Calu3 (cell line): Measurements from ENCODE around the gene FUZ. TPM values are rescaled to one million over a fixed set of nuclear protein-coding genes. Genes with fewer than 3 reads are reported as not detected.

Source experiments
- BruUV-seq: library from RNA; stranded (reverse); fragments of 400-500 nt; replicated peaks from 2 replicates; lab custom pipeline; 2021; lab: Mats Ljungman, UMichigan
- CTCF ChIA-PET: fragments of 300-600 bp; sonication (Branson Sonifier 250); formaldehyde crosslinking; loops from one replicate; lab custom pipeline; 2022; ENCODE audit warnings: antibody characterized with exemption; lab: Charles Lee
- DNase-seq: peaks from one replicate; pipeline ENCODE4 v3.0.0; 2022
- H3K27ac Mint-ChIP-seq: one replicate; pipeline ENCODE4 v1.8.0; 2022; ENCODE audit warnings: mixed read lengths; ENCODE audit not compliant: unreplicated experiment
- H3K27me3 Mint-ChIP-seq: one replicate; pipeline ENCODE4 v1.8.0; 2022; ENCODE audit warnings: mixed read lengths; ENCODE audit not compliant: unreplicated experiment
- H3K36me3 Mint-ChIP-seq: one replicate; pipeline ENCODE4 v1.8.0; 2022; ENCODE audit warnings: mild to moderate bottlenecking, moderate library complexity, mixed read lengths; ENCODE audit not compliant: insufficient read depth, unreplicated experiment
- H3K4me1 Mint-ChIP-seq: one replicate; pipeline ENCODE4 v1.8.0; 2022; ENCODE audit warnings: mild to moderate bottlenecking, low read depth, mixed read lengths; ENCODE audit not compliant: unreplicated experiment
- H3K4me3 Mint-ChIP-seq: one replicate; pipeline ENCODE4 v1.8.0; 2022; ENCODE audit warnings: mild to moderate bottlenecking, low read depth, moderate library complexity, mixed read lengths; ENCODE audit not compliant: unreplicated experiment
- H3K9me3 Mint-ChIP-seq: one replicate; pipeline ENCODE4 v1.8.0; 2022; ENCODE audit warnings: low read depth, mixed read lengths; ENCODE audit not compliant: unreplicated experiment
- CTCF ChIP-seq: fragments of 200-600 bp; IDR thresholded peaks from one replicate; pipeline ENCODE4 v1.8.0; 2022; ENCODE audit warnings: antibody characterized with exemption; ENCODE audit not compliant: unreplicated experiment
- intact Hi-C: fragments of 100-400 bp; cut with micrococcal nuclease; formaldehyde crosslinking; loops from one replicate; pipeline ENCODE4 v1.10.0; 2022; ENCODE audit not compliant: unreplicated experiment
- total RNA-seq: library from RNA; stranded (reverse); gene quantifications from 2 replicates; pipeline ENCODE4 v1.2.3, GENCODE V29; 2022

The FUZ gene
- total RNA-seq, 1 experiment from 2014 or later = 12.2 TPM

GRCh38 chr19:49857838-49858087 lies 44.7 kb upstream of the FUZ start:
- intact Hi-C loops = no loop called here
- Mint-ChIP-seq H3K4me3 (peak overlapping the region; percentile 19), H3K9me3 (no peaks in the 10 kb centered on the region), H3K36me3 (peaks cover 90% of the 10 kb centered on the region), H3K4me1 (peaks cover 2% of the 10 kb centered on the region), H3K27ac (peak overlapping the region; percentile 82), H3K27me3 (no peaks in the 10 kb centered on the region)
- no peak for TF ChIP-seq CTCF
- no peak for DNase-seq
- BruUV-seq = no TSS peak
- CTCF ChIA-PET = no interaction called here

- peak overlapping the region; percentile 82 for H3K27ac Mint-ChIP-seq
- CTCF ChIA-PET = no interaction called here
- no peaks in the 10 kb centered on the region for H3K27me3 Mint-ChIP-seq
- no peak for TF ChIP-seq CTCF
- H3K36me3 Mint-ChIP-seq = peaks cover 95% of the 10 kb centered on the region
- H3K9me3 Mint-ChIP-seq = no peaks in the 10 kb centered on the region
- intact Hi-C loops = no loop called here
- H3K4me3 Mint-ChIP-seq = no peak overlapping the region
- DNase-seq = peak; percentile 22
- BruUV-seq = no TSS peak
- H3K4me1 Mint-ChIP-seq = peaks cover 7% of the 10 kb centered on the region
Observed at GRCh38 chr19:49857061-49857837, 44.2 kb upstream of the FUZ start.

- H3K27me3 Mint-ChIP-seq = no peaks in the 10 kb centered on the region
Observed at GRCh38 chr19:49856574-49857021, 43.5 kb upstream of the FUZ start.

GRCh38 chr19:49855676-49856573 lies 42.8 kb upstream of the FUZ start:
- H3K27me3 Mint-ChIP-seq = no peaks in the 10 kb centered on the region
- peak overlapping the region; percentile 34 for H3K4me3 Mint-ChIP-seq
- CTCF ChIA-PET = no interaction called here
- DNase-seq = peak; percentile 37
- H3K4me1 Mint-ChIP-seq = peaks cover 11% of the 10 kb centered on the region
- no peaks in the 10 kb centered on the region for H3K9me3 Mint-ChIP-seq
- BruUV-seq = no TSS peak
- H3K27ac Mint-ChIP-seq = peak overlapping the region; percentile 82
- TF ChIP-seq CTCF = no peak
- intact Hi-C loops = no loop called here
- H3K36me3 Mint-ChIP-seq = peaks cover 97% of the 10 kb centered on the region

More at GRCh38 chr19:49856574-49857021, 43.5 kb upstream of the FUZ start:
- TF ChIP-seq CTCF = no peak
- Mint-ChIP-seq H3K27ac (peak overlapping the region; percentile 82), H3K36me3 (peaks cover 97% of the 10 kb centered on the region), H3K4me1 (peaks cover 11% of the 10 kb centered on the region), H3K4me3 (no peak overlapping the region), H3K9me3 (no peaks in the 10 kb centered on the region)
- BruUV-seq = no TSS peak
- intact Hi-C loops = no loop called here
- no peak for DNase-seq
- CTCF ChIA-PET = no interaction called here
